Measurements from ENCODE around the gene UROC1. TPM values are rescaled to one million over a fixed set of nuclear protein-coding genes. Genes with fewer than 3 reads are reported as not detected.

Gene UROC1
- not detected in 2 replicates for total RNA-seq (2014; rRNA removed; shearing (Covaris generic))

GRCh38 chr3:126517291-126517951, at the start of gene UROC1:
Gene UROC1 (minus strand): TSS chr3:126517773. CDS start chr3:126517719, 54 bp downstream.
- no peak for DNase-seq (ENCODE audit: low read depth)

GRCh38 chr3:126562737-126563276, 45.2 kb upstream of the UROC1 start:
- DNase-seq (ENCODE audit: low read depth): no peak

- DNase-seq (ENCODE audit: low read depth): no peak
Measured at GRCh38 chr3:126558336-126559071, 40.9 kb upstream of the UROC1 start, which contains the start of gene C3orf22. Gene C3orf22 (minus strand): TSS chr3:126558932. CDS start chr3:126553390, 5,542 bp downstream.

- no peak for DNase-seq (ENCODE audit: low read depth)
Measured at GRCh38 chr3:126557761-126558160, 40.2 kb upstream of the UROC1 start.

GRCh38 chr3:126557415-126557745, 39.8 kb upstream of the UROC1 start:
- DNase-seq (ENCODE audit: low read depth): no peak

- DNase-seq (ENCODE audit: low read depth): no peak
Measured at GRCh38 chr3:126556637-126557414, 39.3 kb upstream of the UROC1 start.

GRCh38 chr3:126555795-126556636, 38.4 kb upstream of the UROC1 start:
- no peak for DNase-seq (ENCODE audit: low read depth)

GRCh38 chr3:126554560-126555525, 37.3 kb upstream of the UROC1 start:
- DNase-seq (ENCODE audit: low read depth): no peak

- DNase-seq (ENCODE audit: low read depth): no peak
Measured at GRCh38 chr3:126553284-126554084, 35.9 kb upstream of the UROC1 start.

GRCh38 chr3:126552688-126553283, 35.2 kb upstream of the UROC1 start:
- DNase-seq (ENCODE audit: low read depth): no peak

GRCh38 chr3:126551839-126552687, 34.5 kb upstream of the UROC1 start:
- DNase-seq (ENCODE audit: low read depth): no peak

GRCh38 chr3:126551121-126551838, 33.7 kb upstream of the UROC1 start:
- DNase-seq (ENCODE audit: low read depth): no peak

GRCh38 chr3:126550488-126551051, 33.0 kb upstream of the UROC1 start:
- no peak for DNase-seq (ENCODE audit: low read depth)

- DNase-seq (ENCODE audit: low read depth): no peak
Measured at GRCh38 chr3:126549861-126550487, 32.4 kb upstream of the UROC1 start.

GRCh38 chr3:126548556-126549466, 31.2 kb upstream of the UROC1 start:
- DNase-seq (ENCODE audit: low read depth): no peak
